Ishikawa (cell line): Measurements from ENCODE around the gene GABRB1.

Source experiments
- CEBPB ChIP-seq: IDR thresholded peaks from 2 replicates; pipeline ENCODE4 v1.6.1; 2012
- CREB1 ChIP-seq: IDR thresholded peaks from 2 replicates; pipeline ENCODE4 v1.6.1; 2012; ENCODE audit warnings: low read depth
- EGR1 ChIP-seq: IDR thresholded peaks from 2 replicates; pipeline ENCODE4 v1.6.1; 2012
- EP300 ChIP-seq: IDR thresholded peaks from 2 replicates; pipeline ENCODE4 v1.6.1; 2012; ENCODE audit warnings: borderline replicate concordance
- FOXM1 ChIP-seq: IDR thresholded peaks from 2 replicates; pipeline ENCODE4 v1.6.1; 2012; ENCODE audit warnings: low read depth, borderline replicate concordance
- NFIC ChIP-seq: IDR thresholded peaks from 2 replicates; pipeline ENCODE4 v1.6.1; 2012
- RAD21 ChIP-seq: IDR thresholded peaks from 2 replicates; pipeline ENCODE4 v1.6.1; 2012; ENCODE audit warnings: low read depth
- TAF1 ChIP-seq: IDR thresholded peaks from 2 replicates; pipeline ENCODE4 v1.6.1; 2012; ENCODE audit warnings: low read depth, mild to moderate bottlenecking
- TCF12 ChIP-seq: IDR thresholded peaks from 2 replicates; pipeline ENCODE4 v1.6.1; 2012; ENCODE audit warnings: low read depth
- TEAD4 ChIP-seq: IDR thresholded peaks from 2 replicates; pipeline ENCODE4 v1.6.1; 2012
- YY1 ChIP-seq: IDR thresholded peaks from 2 replicates; pipeline ENCODE4 v1.6.1; 2012; ENCODE audit warnings: low read depth
- ZBTB7A ChIP-seq: IDR thresholded peaks from 2 replicates; pipeline ENCODE4 v1.6.1; 2012; ENCODE audit warnings: low read depth
- TF ChIP-seq, protein P1 (sequence below): IDR thresholded peaks from 2 replicates; pipeline ENCODE4 v1.6.1; 2012; ENCODE audit warnings: low read depth, mild to moderate bottlenecking
- TF ChIP-seq, protein P2 (sequence below): IDR thresholded peaks from 2 replicates; pipeline ENCODE4 v1.6.1; 2012
- TF ChIP-seq, protein P3 (sequence below): IDR thresholded peaks from 2 replicates; pipeline ENCODE4 v1.6.1; 2012

GABRB1 gene

DNA sequence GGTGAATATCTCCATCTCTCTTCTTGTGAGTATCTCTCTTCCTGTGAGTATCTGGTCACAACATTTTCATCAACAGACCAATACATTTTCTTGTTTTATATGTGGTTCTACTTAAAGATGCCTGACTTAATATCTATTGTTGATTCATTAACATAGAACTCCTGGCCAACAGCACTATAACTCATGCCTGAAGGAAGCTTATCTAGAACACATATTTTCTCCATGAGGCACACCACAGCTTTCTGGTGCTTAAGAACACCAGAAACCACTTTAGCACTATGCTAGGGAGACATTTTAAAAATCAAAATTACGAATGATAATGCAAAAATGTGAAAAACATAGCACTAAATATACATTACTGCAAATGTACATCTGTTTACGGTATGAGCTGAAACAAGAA lies 190.4 kb downstream of the GABRB1 start:
- TF ChIP-seq YY1, result no peak
- TF ChIP-seq ZBTB7A, result no peak
- TF ChIP-seq, protein P1, sequence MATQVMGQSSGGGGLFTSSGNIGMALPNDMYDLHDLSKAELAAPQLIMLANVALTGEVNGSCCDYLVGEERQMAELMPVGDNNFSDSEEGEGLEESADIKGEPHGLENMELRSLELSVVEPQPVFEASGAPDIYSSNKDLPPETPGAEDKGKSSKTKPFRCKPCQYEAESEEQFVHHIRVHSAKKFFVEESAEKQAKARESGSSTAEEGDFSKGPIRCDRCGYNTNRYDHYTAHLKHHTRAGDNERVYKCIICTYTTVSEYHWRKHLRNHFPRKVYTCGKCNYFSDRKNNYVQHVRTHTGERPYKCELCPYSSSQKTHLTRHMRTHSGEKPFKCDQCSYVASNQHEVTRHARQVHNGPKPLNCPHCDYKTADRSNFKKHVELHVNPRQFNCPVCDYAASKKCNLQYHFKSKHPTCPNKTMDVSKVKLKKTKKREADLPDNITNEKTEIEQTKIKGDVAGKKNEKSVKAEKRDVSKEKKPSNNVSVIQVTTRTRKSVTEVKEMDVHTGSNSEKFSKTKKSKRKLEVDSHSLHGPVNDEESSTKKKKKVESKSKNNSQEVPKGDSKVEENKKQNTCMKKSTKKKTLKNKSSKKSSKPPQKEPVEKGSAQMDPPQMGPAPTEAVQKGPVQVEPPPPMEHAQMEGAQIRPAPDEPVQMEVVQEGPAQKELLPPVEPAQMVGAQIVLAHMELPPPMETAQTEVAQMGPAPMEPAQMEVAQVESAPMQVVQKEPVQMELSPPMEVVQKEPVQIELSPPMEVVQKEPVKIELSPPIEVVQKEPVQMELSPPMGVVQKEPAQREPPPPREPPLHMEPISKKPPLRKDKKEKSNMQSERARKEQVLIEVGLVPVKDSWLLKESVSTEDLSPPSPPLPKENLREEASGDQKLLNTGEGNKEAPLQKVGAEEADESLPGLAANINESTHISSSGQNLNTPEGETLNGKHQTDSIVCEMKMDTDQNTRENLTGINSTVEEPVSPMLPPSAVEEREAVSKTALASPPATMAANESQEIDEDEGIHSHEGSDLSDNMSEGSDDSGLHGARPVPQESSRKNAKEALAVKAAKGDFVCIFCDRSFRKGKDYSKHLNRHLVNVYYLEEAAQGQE, result no peak
- TF ChIP-seq, protein P2, sequence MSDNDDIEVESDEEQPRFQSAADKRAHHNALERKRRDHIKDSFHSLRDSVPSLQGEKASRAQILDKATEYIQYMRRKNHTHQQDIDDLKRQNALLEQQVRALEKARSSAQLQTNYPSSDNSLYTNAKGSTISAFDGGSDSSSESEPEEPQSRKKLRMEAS, result no peak
- TF ChIP-seq, protein P3, sequence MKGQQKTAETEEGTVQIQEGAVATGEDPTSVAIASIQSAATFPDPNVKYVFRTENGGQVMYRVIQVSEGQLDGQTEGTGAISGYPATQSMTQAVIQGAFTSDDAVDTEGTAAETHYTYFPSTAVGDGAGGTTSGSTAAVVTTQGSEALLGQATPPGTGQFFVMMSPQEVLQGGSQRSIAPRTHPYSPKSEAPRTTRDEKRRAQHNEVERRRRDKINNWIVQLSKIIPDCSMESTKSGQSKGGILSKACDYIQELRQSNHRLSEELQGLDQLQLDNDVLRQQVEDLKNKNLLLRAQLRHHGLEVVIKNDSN, result no peak
- no peak for TF ChIP-seq TEAD4
- no peak for TF ChIP-seq NFIC
- TF ChIP-seq RAD21, result no peak
- TF ChIP-seq TCF12, result no peak
- no peak for TF ChIP-seq CREB1
- TF ChIP-seq FOXM1, result no peak
- TF ChIP-seq CEBPB, result no peak
- no peak for TF ChIP-seq EP300
- no peak for TF ChIP-seq TAF1
- TF ChIP-seq EGR1, result no peak

DNA sequence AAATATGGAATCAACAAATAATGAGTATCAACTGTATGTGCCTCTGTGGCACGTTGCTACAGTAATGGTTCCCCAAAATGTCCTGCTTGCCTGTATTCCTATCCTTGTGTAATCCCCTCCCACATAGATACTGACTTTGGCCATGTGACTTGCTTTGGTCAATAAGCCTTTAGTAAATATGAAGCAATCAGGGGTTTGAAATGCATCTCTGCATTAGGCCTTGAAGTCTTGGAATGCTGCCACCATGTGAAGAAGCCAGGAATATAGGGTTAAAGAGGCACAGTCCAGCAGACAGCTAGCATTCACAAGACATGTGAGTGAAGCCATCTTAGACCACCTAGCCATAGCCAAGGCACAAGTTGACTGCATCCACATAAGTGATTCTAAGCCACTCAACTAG lies 190.9 kb downstream of the GABRB1 start:
- no peak for TF ChIP-seq TCF12
- TF ChIP-seq TEAD4, result no peak
- no peak for TF ChIP-seq EP300

DNA sequence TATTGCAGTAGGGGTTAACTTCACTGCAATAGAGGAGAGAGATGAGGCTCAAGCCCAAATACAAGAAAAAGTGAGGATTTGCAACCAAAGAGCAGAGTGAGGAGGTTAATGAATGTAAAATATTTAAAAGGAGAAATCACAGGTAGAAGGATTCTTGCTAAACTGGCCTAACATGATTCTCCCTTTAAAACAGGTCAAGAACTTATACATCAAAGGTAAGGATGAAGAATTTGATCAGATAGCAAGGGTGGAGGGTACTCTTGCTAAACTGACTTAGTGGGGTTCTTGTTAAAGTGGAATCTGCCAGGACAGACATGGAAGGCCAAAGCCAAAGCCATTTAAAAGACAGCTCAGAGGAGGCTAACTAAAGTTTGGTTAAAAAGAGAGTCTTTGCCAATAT lies 193.0 kb downstream of the GABRB1 start:
- TF ChIP-seq TCF12 (no peak), FOXM1 (no peak), RAD21 (no peak), CREB1 (no peak), TEAD4 (no peak), TAF1 (no peak), EP300 (no peak), CEBPB (no peak), YY1 (no peak), NFIC (no peak), EGR1 (no peak), ZBTB7A (no peak)
- TF ChIP-seq, protein P1, result no peak
- TF ChIP-seq, protein P3, result no peak
- TF ChIP-seq, protein P2, result no peak

DNA sequence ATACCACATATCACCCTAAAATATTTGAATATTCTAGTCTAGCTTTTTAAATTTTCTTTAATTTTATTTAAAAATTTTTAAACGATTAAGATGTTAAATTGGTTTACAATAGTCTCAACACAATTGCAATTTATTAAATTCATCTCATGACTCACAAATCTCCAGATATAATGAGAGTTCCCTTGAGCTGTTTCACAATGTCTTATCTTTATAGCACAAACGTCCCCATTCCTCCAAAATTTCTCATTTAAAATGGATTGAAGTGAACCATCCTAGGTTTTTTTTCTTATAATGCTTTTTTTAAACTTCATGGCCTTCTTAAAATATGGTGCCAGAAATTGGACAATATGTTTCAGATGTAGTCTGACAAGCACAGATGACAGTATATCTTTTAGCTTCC lies 204.4 kb downstream of the GABRB1 start:
- no peak for TF ChIP-seq TCF12
- no peak for TF ChIP-seq YY1
- no peak for TF ChIP-seq CREB1
- TF ChIP-seq, protein P1, result no peak
- TF ChIP-seq TEAD4, result no peak
- no peak for TF ChIP-seq RAD21
- no peak for TF ChIP-seq FOXM1
- no peak for TF ChIP-seq TAF1
- TF ChIP-seq, protein P2, result no peak
- no peak for TF ChIP-seq EP300
- TF ChIP-seq NFIC, result no peak
- no peak for TF ChIP-seq ZBTB7A
- no peak for TF ChIP-seq CEBPB
- no peak for TF ChIP-seq EGR1
- TF ChIP-seq, protein P3, result no peak
